Caco-2 (cell line): ENCODE data around the gene GPC5. TPM values are rescaled to one million over a fixed set of nuclear protein-coding genes. Genes with fewer than 3 reads are reported as not detected.
A peak's percentile ranks its signal among the peaks of the same experiment; 100 is the strongest.

Experiments
- BruUV-seq: library from RNA; stranded (reverse); fragments of 400-500 nt; replicated peaks from 2 replicates; lab custom pipeline; 2021; lab: Mats Ljungman, UMichigan
- CTCF ChIA-PET: fragments of 300-600 bp; sonication (Branson Sonifier 250); formaldehyde crosslinking; loops from one replicate; lab custom pipeline; 2022; ENCODE audit warnings: antibody characterized with exemption; lab: Charles Lee
- POLR2A ChIA-PET: fragments of 300-600 bp; sonication (Branson Sonifier 250); formaldehyde crosslinking; loops from one replicate; lab custom pipeline; 2022; ENCODE audit warnings: antibody characterized with exemption; lab: Charles Lee
- DNase-seq, 2 experiments: peaks; one replicate each; pipeline versions ENCODE4 v3.0.0 to v3.0.0-alpha.2; 2020 to 2022
- H3K27me3 ChIP-seq: replicated peaks from 2 replicates; pipeline ENCODE4 v1.6.0; 2011; ENCODE audit warnings: low read length; ENCODE audit not compliant: control insufficient read depth, insufficient read depth
- H3K36me3 ChIP-seq: 2 replicates; pipeline ENCODE4 v1.5.1; 2011; ENCODE audit warnings: low read length; ENCODE audit not compliant: control insufficient read depth, insufficient read depth
- H3K4me1 ChIP-seq: fragments of 250-450 bp; sonication (Bioruptor Pico); 2 replicates; pipeline ENCODE4 v1.5.1; 2020; ENCODE audit warnings: mild to moderate bottlenecking
- H3K4me3 ChIP-seq: 2 replicates; pipeline ENCODE4 v1.5.1; 2011; ENCODE audit warnings: low read depth, mild to moderate bottlenecking, control low read depth, low read length
- H3K9me3 ChIP-seq: fragments of 250-450 bp; sonication (Bioruptor Pico); 2 replicates; pipeline ENCODE4 v1.5.1; 2020; ENCODE audit warnings: mild to moderate bottlenecking, moderate library complexity
- H3K27ac Mint-ChIP-seq: one replicate; pipeline ENCODE4 v1.8.0; 2022; ENCODE audit warnings: mixed read lengths; ENCODE audit not compliant: unreplicated experiment
- H3K27me3 Mint-ChIP-seq: one replicate; pipeline ENCODE4 v1.8.0; 2022; ENCODE audit warnings: mixed read lengths; ENCODE audit not compliant: insufficient read depth, unreplicated experiment
- H3K36me3 Mint-ChIP-seq: one replicate; pipeline ENCODE4 v1.8.0; 2022; ENCODE audit warnings: mild to moderate bottlenecking, mixed read lengths; ENCODE audit not compliant: insufficient read depth, unreplicated experiment
- H3K4me1 Mint-ChIP-seq: one replicate; pipeline ENCODE4 v1.8.0; 2022; ENCODE audit warnings: low read depth, mixed read lengths; ENCODE audit not compliant: unreplicated experiment
- H3K4me3 Mint-ChIP-seq: one replicate; pipeline ENCODE4 v1.8.0; 2022; ENCODE audit warnings: mild to moderate bottlenecking, moderate library complexity, mixed read lengths; ENCODE audit not compliant: unreplicated experiment
- H3K9me3 Mint-ChIP-seq: one replicate; pipeline ENCODE4 v1.8.0; 2022; ENCODE audit warnings: mixed read lengths; ENCODE audit not compliant: unreplicated experiment
- CTCF ChIP-seq, 2 experiments: fragments of 200-600 bp in 1 of 2; IDR thresholded peaks; 1 replicate in 1 of 2; 2 replicates in 1 of 2; pipeline versions ENCODE4 v1.5.1 to v1.8.0; 2011 to 2022; ENCODE audit warnings: antibody characterized with exemption in 1 of 2, control low read depth in 1 of 2, inconsistent platforms in 1 of 2, low read depth in 1 of 2, low read length in 1 of 2, mild to moderate bottlenecking in 1 of 2, moderate library complexity in 1 of 2; ENCODE audit not compliant: insufficient read depth in 1 of 2, severe bottlenecking in 1 of 2, unreplicated experiment in 1 of 2
- intact Hi-C: fragments of 100-400 bp; cut with micrococcal nuclease; formaldehyde crosslinking; loops from one replicate; pipeline ENCODE4 v1.10.0; 2022; ENCODE audit not compliant: unreplicated experiment
- total RNA-seq: library from RNA; stranded (reverse); gene quantifications from 2 replicates; pipeline ENCODE4 v1.2.3, GENCODE V29; 2022

Gene GPC5
- total RNA-seq, 1 experiment from 2014 or later: 4.1 TPM

- no peaks in the 10 kb centered on the region for H3K27me3 ChIP-seq
- Mint-ChIP-seq H3K27me3 (no peaks in the 10 kb centered on the region), H3K4me3 (no peak overlapping the region), H3K36me3 (no peaks in the 10 kb centered on the region), H3K27ac (no peak overlapping the region), H3K4me1 (peaks cover 11% of the 10 kb centered on the region), H3K9me3 (peaks cover 9% of the 10 kb centered on the region)
- TF ChIP-seq CTCF (IDR thresholded peaks at IDR 0.05; ENCODE audit: insufficient read depth in 1 of 2, low read depth in 1 of 2, low read length in 1 of 2, severe bottlenecking in 1 of 2, unreplicated experiment in 1 of 2): no peak
- H3K4me3 ChIP-seq: no peak overlapping the region
- DNase-seq: no peak
- POLR2A ChIA-PET: no interaction called here
- no TSS peak for BruUV-seq
- CTCF ChIA-PET: no interaction called here
- H3K9me3 ChIP-seq: no peaks in the 10 kb centered on the region
- intact Hi-C loops: no loop called here
- no peaks in the 10 kb centered on the region for H3K36me3 ChIP-seq
- no peaks in the 10 kb centered on the region for H3K4me1 ChIP-seq
Observed at GRCh38 chr13:92137520-92137919, 739.1 kb downstream of the GPC5 start.

GRCh38 chr13:92143766-92144165, 745.3 kb downstream of the GPC5 start:
- TF ChIP-seq CTCF (IDR thresholded peaks at IDR 0.05; ENCODE audit: insufficient read depth in 1 of 2, low read depth in 1 of 2, low read length in 1 of 2, severe bottlenecking in 1 of 2, unreplicated experiment in 1 of 2): peak in 1 of 2 experiments; percentile 43
- H3K27me3 Mint-ChIP-seq: no peaks in the 10 kb centered on the region
- H3K9me3 ChIP-seq: no peaks in the 10 kb centered on the region
- no peaks in the 10 kb centered on the region for H3K4me1 ChIP-seq
- H3K27me3 ChIP-seq: no peaks in the 10 kb centered on the region
- no peaks in the 10 kb centered on the region for H3K4me1 Mint-ChIP-seq
- peak in 1 of 2 experiments; percentile 22 for DNase-seq
- no peak overlapping the region for H3K4me3 ChIP-seq
- no peak overlapping the region for H3K27ac Mint-ChIP-seq
- ChIA-PET CTCF (no interaction called here), POLR2A (no interaction called here)
- H3K9me3 Mint-ChIP-seq: no peaks in the 10 kb centered on the region
- BruUV-seq: no TSS peak
- no peaks in the 10 kb centered on the region for H3K36me3 Mint-ChIP-seq
- no peak overlapping the region for H3K4me3 Mint-ChIP-seq
- no peaks in the 10 kb centered on the region for H3K36me3 ChIP-seq
- intact Hi-C loops: loop anchor here (1.0 kb wide), 3 partner anchors 69 to 326 kb away; no protein-coding TSS in a partner anchor

GRCh38 chr13:92150606-92151005, 752.2 kb downstream of the GPC5 start:
- Mint-ChIP-seq H3K9me3 (no peaks in the 10 kb centered on the region), H3K4me1 (no peaks in the 10 kb centered on the region), H3K36me3 (no peaks in the 10 kb centered on the region), H3K4me3 (no peak overlapping the region), H3K27me3 (no peaks in the 10 kb centered on the region), H3K27ac (no peak overlapping the region)
- no TSS peak for BruUV-seq
- no peaks in the 10 kb centered on the region for H3K36me3 ChIP-seq
- POLR2A ChIA-PET: no interaction called here
- H3K9me3 ChIP-seq: no peaks in the 10 kb centered on the region
- H3K27me3 ChIP-seq: no peaks in the 10 kb centered on the region
- intact Hi-C loops: no loop called here
- no peaks in the 10 kb centered on the region for H3K4me1 ChIP-seq
- CTCF ChIA-PET: no interaction called here
- no peak for DNase-seq
- H3K4me3 ChIP-seq: no peak overlapping the region
- no peak for TF ChIP-seq CTCF (IDR thresholded peaks at IDR 0.05; ENCODE audit: insufficient read depth in 1 of 2, low read depth in 1 of 2, low read length in 1 of 2, severe bottlenecking in 1 of 2, unreplicated experiment in 1 of 2)
